Panc1 (cell line): ENCODE results near the gene SPARC. TPM values are rescaled to one million over a fixed set of nuclear protein-coding genes. Genes with fewer than 3 reads are reported as not detected.
A peak's percentile ranks its signal among the peaks of the same experiment; 100 is the strongest.

Experiments
- ATAC-seq: fragments of 200-7000 bp; cut with Tn5 transposase; 2 replicates; pipeline ENCODE4 v1.9.1; 2020; ENCODE audit warnings: mild to moderate bottlenecking, moderate library complexity
- BruUV-seq: library from RNA; stranded (reverse); fragments of 400-500 nt; replicated peaks from 2 replicates; lab custom pipeline; 2021; lab: Mats Ljungman, UMichigan
- CTCF ChIA-PET: fragments of 300-600 bp; sonication (Branson Sonifier 250); formaldehyde crosslinking; loops from one replicate; lab custom pipeline; 2022; ENCODE audit warnings: antibody characterized with exemption; lab: Charles Lee
- POLR2A ChIA-PET: fragments of 300-600 bp; sonication (Branson Sonifier 250); formaldehyde crosslinking; loops from one replicate; lab custom pipeline; 2022; ENCODE audit warnings: antibody characterized with exemption; lab: Charles Lee
- DNase-seq: peaks from one replicate; pipeline ENCODE4 v3.0.0-alpha.2; 2010; ENCODE audit warnings: low read depth, low spot score
- H3K27ac ChIP-seq: 2 replicates; pipeline ENCODE4 v1.5.1; 2011; ENCODE audit warnings: mild to moderate bottlenecking, low read length, inconsistent platforms
- H3K27me3 ChIP-seq: fragments of 200-500 bp; sonication (Bioruptor generic); 2 replicates; pipeline ENCODE4 v1.6.0; 2014; ENCODE audit warnings: low read length, inconsistent platforms; ENCODE audit not compliant: control insufficient read depth, insufficient read depth
- H3K36me3 ChIP-seq: fragments of 200-500 bp; sonication (Bioruptor generic); 2 replicates; pipeline ENCODE4 v1.5.1; 2014; ENCODE audit warnings: inconsistent platforms, mild to moderate bottlenecking, low read length, moderate library complexity; ENCODE audit not compliant: control insufficient read depth, insufficient read depth
- H3K4me1 ChIP-seq: 2 replicates; pipeline ENCODE4 v1.5.1; 2011; ENCODE audit warnings: inconsistent platforms, mild to moderate bottlenecking, low read length, moderate library complexity; ENCODE audit not compliant: control insufficient read depth, insufficient read depth
- H3K4me3 ChIP-seq, 2 experiments: 2 replicates each; pipeline ENCODE4 v1.5.1; 2011 to 2012; ENCODE audit warnings: low read depth in 2 of 2, low read length in 2 of 2, mild to moderate bottlenecking in 2 of 2, inconsistent platforms in 1 of 2, moderate library complexity in 1 of 2
- H3K9me3 ChIP-seq: fragments of 200-500 bp; sonication (Bioruptor generic); 2 replicates; pipeline ENCODE4 v1.5.1; 2014; ENCODE audit warnings: low read depth, mild to moderate bottlenecking, inconsistent platforms, low read length, moderate library complexity; ENCODE audit not compliant: control insufficient read depth, insufficient read depth
- CTCF ChIP-seq: fragments of 450-650 bp; IDR thresholded peaks from 2 replicates; pipeline ENCODE4 v1.5.1; 2017; ENCODE audit warnings: mild to moderate bottlenecking
- POLR2AphosphoS5 ChIP-seq: IDR thresholded peaks from 2 replicates; pipeline ENCODE4 v1.6.1; 2012; ENCODE audit warnings: mild to moderate bottlenecking, low read depth, low read length, moderate library complexity
- SIN3A ChIP-seq: IDR thresholded peaks from 2 replicates; pipeline ENCODE4 v1.6.1; 2012; ENCODE audit warnings: low read depth, mild to moderate bottlenecking, low read length, moderate library complexity, borderline replicate concordance; ENCODE audit not compliant: insufficient read depth
- TCF7L2 ChIP-seq: IDR thresholded peaks from 2 replicates; pipeline ENCODE4 v1.6.1; 2011; ENCODE audit warnings: mild to moderate bottlenecking, low read depth, low read length, inconsistent platforms
- in situ Hi-C: cut with HindIII; loops from 2 replicates; pipeline ENCODE4 v1.10.0; 2016; ENCODE audit warnings: low sequenced_read_pairs, low pct_unique_long_range_greater_than_20kb
- intact Hi-C: fragments of 100-400 bp; cut with micrococcal nuclease; formaldehyde crosslinking; loops from one replicate; pipeline ENCODE4 v1.10.0; 2022; ENCODE audit not compliant: unreplicated experiment
- total RNA-seq: library from RNA; stranded (reverse); gene quantifications from one replicate; pipeline ENCODE4 v1.2.1, GENCODE V29; 2021; ENCODE audit not compliant: unreplicated experiment
- TF ChIP-seq, protein P1 (sequence below), 2 experiments: IDR thresholded peaks; 2 replicates each; pipeline ENCODE4 v1.6.1; 2011 to 2012; ENCODE audit warnings: low read depth in 2 of 2, control low read depth in 1 of 2, low read length in 1 of 2, mild to moderate bottlenecking in 1 of 2, moderate library complexity in 1 of 2; ENCODE audit not compliant: insufficient read depth in 1 of 2

The SPARC gene
- total RNA-seq, 1 experiment from 2014 or later = 228 TPM

GRCh38 chr5:151719228-151720000 lies 32.7 kb upstream of the SPARC start:
- Histone ChIP-seq H3K27me3 (no peaks in the 10 kb centered on the region), H3K4me1 (peaks cover 14% of the 10 kb centered on the region), H3K36me3 (no peaks in the 10 kb centered on the region), H3K9me3 (no peaks in the 10 kb centered on the region), H3K4me3 (no peak overlapping the region), H3K27ac (peak overlapping the region; percentile 66)
- TF ChIP-seq, protein P1, sequence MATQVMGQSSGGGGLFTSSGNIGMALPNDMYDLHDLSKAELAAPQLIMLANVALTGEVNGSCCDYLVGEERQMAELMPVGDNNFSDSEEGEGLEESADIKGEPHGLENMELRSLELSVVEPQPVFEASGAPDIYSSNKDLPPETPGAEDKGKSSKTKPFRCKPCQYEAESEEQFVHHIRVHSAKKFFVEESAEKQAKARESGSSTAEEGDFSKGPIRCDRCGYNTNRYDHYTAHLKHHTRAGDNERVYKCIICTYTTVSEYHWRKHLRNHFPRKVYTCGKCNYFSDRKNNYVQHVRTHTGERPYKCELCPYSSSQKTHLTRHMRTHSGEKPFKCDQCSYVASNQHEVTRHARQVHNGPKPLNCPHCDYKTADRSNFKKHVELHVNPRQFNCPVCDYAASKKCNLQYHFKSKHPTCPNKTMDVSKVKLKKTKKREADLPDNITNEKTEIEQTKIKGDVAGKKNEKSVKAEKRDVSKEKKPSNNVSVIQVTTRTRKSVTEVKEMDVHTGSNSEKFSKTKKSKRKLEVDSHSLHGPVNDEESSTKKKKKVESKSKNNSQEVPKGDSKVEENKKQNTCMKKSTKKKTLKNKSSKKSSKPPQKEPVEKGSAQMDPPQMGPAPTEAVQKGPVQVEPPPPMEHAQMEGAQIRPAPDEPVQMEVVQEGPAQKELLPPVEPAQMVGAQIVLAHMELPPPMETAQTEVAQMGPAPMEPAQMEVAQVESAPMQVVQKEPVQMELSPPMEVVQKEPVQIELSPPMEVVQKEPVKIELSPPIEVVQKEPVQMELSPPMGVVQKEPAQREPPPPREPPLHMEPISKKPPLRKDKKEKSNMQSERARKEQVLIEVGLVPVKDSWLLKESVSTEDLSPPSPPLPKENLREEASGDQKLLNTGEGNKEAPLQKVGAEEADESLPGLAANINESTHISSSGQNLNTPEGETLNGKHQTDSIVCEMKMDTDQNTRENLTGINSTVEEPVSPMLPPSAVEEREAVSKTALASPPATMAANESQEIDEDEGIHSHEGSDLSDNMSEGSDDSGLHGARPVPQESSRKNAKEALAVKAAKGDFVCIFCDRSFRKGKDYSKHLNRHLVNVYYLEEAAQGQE (IDR thresholded peaks at IDR 0.05; ENCODE audit: insufficient read depth in 1 of 2, low read depth in 2 of 2, low read length in 1 of 2) = no peak
- TF ChIP-seq CTCF = peak; percentile 78
- no TSS peak for BruUV-seq
- in situ Hi-C loops (no loop called here), intact Hi-C loops (no loop called here)
- DNase-seq (no peak), ATAC-seq (0 out of 2 replicates have a peak, but pooled peaks have one; percentile 47)
- CTCF ChIA-PET = interaction anchor here (0.7 to 1.4 kb wide), 2 partner anchors 67 to 235 kb away, joined by 3 to 4 read pairs; no protein-coding TSS in a partner anchor
- POLR2A ChIA-PET = interaction anchor here (0.6 kb wide), 2 partner anchors 12 to 266 kb away, joined by 4 to 7 read pairs; no protein-coding TSS in a partner anchor

GRCh38 chr5:151718646-151719045 lies 31.9 kb upstream of the SPARC start:
- CTCF ChIA-PET = no interaction called here
- BruUV-seq = no TSS peak
- H3K36me3 ChIP-seq = no peaks in the 10 kb centered on the region
- no peaks in the 10 kb centered on the region for H3K9me3 ChIP-seq
- H3K27ac ChIP-seq = peak overlapping the region; percentile 57; the same call in 1 of the 2 replicates
- H3K4me3 ChIP-seq = no peak overlapping the region
- peaks cover 14% of the 10 kb centered on the region for H3K4me1 ChIP-seq
- no peaks in the 10 kb centered on the region for H3K27me3 ChIP-seq
- in situ Hi-C loops (no loop called here), intact Hi-C loops (no loop called here)
- no peak for ATAC-seq
- TF ChIP-seq TCF7L2 = no peak
- TF ChIP-seq SIN3A = no peak
- TF ChIP-seq, protein P1 (IDR thresholded peaks at IDR 0.05; ENCODE audit: insufficient read depth in 1 of 2, low read depth in 2 of 2, low read length in 1 of 2) = no peak
- TF ChIP-seq POLR2AphosphoS5 = no peak
- no peak for TF ChIP-seq CTCF
- DNase-seq = no peak
- POLR2A ChIA-PET = no interaction called here
